ENCODE data around the gene GABRG3. TPM values are rescaled to one million over a fixed set of nuclear protein-coding genes. Genes with fewer than 3 reads are reported as not detected.

GABRG3 gene
- total RNA-seq, 1 donor from 2014 or later: 0.08 TPM

- no peaks in the 10 kb centered on the region for H3K27me3 ChIP-seq (ENCODE audit: control insufficient read depth, insufficient read depth, low read length)
- DNase-seq (ENCODE audit: low read depth): no peak
- no peaks in the 10 kb centered on the region for H3K36me3 ChIP-seq (ENCODE audit: control insufficient read depth, insufficient read depth, low read length)
- H3K4me3 ChIP-seq (ENCODE audit: low read depth, low read length): no peak overlapping the region
- TF ChIP-seq CTCF (IDR thresholded peaks at IDR 0.05; ENCODE audit: insufficient read depth, low read length, poor library complexity, severe bottlenecking): no peak
Observed at GRCh38 chr15:27123808-27124207, 152.8 kb downstream of the GABRG3 start.

- H3K4me3 ChIP-seq (ENCODE audit: low read depth, low read length): no peak overlapping the region
Observed at GRCh38 chr15:27124287-27124871, 153.4 kb downstream of the GABRG3 start.

GRCh38 chr15:27125185-27125584 lies 154.2 kb downstream of the GABRG3 start:
- TF ChIP-seq CTCF (IDR thresholded peaks at IDR 0.05; ENCODE audit: insufficient read depth, low read length, poor library complexity, severe bottlenecking): no peak
- H3K4me3 ChIP-seq (ENCODE audit: low read depth, low read length): no peak overlapping the region
- H3K27me3 ChIP-seq (ENCODE audit: control insufficient read depth, insufficient read depth, low read length): no peaks in the 10 kb centered on the region
- DNase-seq (ENCODE audit: low read depth): no peak
- no peaks in the 10 kb centered on the region for H3K36me3 ChIP-seq (ENCODE audit: control insufficient read depth, insufficient read depth, low read length)

More at GRCh38 chr15:27124287-27124871, 153.4 kb downstream of the GABRG3 start:
- no peak for DNase-seq (ENCODE audit: low read depth)
- Histone ChIP-seq H3K36me3 (ENCODE audit: control insufficient read depth, insufficient read depth, low read length) (no peaks in the 10 kb centered on the region), H3K27me3 (ENCODE audit: control insufficient read depth, insufficient read depth, low read length) (no peaks in the 10 kb centered on the region)
- TF ChIP-seq CTCF (IDR thresholded peaks at IDR 0.05; ENCODE audit: insufficient read depth, low read length, poor library complexity, severe bottlenecking): no peak

GRCh38 chr15:27126449-27126848 lies 155.5 kb downstream of the GABRG3 start:
- Histone ChIP-seq H3K4me3 (ENCODE audit: low read depth, low read length) (no peak overlapping the region), H3K27me3 (ENCODE audit: control insufficient read depth, insufficient read depth, low read length) (no peaks in the 10 kb centered on the region), H3K36me3 (ENCODE audit: control insufficient read depth, insufficient read depth, low read length) (no peaks in the 10 kb centered on the region)
- no peak for DNase-seq (ENCODE audit: low read depth)
- TF ChIP-seq CTCF (IDR thresholded peaks at IDR 0.05; ENCODE audit: insufficient read depth, low read length, poor library complexity, severe bottlenecking): no peak

GRCh38 chr15:27127815-27128570 lies 157.0 kb downstream of the GABRG3 start:
- Histone ChIP-seq H3K36me3 (ENCODE audit: control insufficient read depth, insufficient read depth, low read length) (no peaks in the 10 kb centered on the region), H3K27me3 (ENCODE audit: control insufficient read depth, insufficient read depth, low read length) (no peaks in the 10 kb centered on the region), H3K4me3 (ENCODE audit: low read depth, low read length) (no peak overlapping the region)
- DNase-seq (ENCODE audit: low read depth): peak; percentile 14
- no peak for TF ChIP-seq CTCF (IDR thresholded peaks at IDR 0.05; ENCODE audit: insufficient read depth, low read length, poor library complexity, severe bottlenecking)
